Measurements from ENCODE around the gene OR10R2. TPM values are rescaled to one million over a fixed set of nuclear protein-coding genes. Genes with fewer than 3 reads are reported as not detected.
"Not testable (repeated sequence)": the region's sequence is repeated elsewhere in the genome, so short reads cannot be mapped to it uniquely, and the experiment has no call there.

The OR10R2 gene
- total RNA-seq (not detected in 2 replicates), polyA plus RNA-seq (not detected in 2 replicates)

- Histone ChIP-seq H3K79me2 (no peaks in the 10 kb centered on the region), H3K4me3 (no peak within 1 kb of the TSS), H3K4me2 (no peak within 1 kb of the TSS), H3K4me1 (ENCODE audit: insufficient read depth) (no peaks in the 10 kb centered on the region), H3K27ac (no peak within 1 kb of the TSS), H3K9me3 (ENCODE audit: low read depth) (no peaks in the 10 kb centered on the region), H2AFZ (no peak within 1 kb of the TSS), H3K27me3 (no peaks in the 10 kb centered on the region), H4K20me1 (ENCODE audit: insufficient read depth, poor library complexity, severe bottlenecking) (no peaks in the 10 kb centered on the region), H3K36me3 (replicated peaks; ENCODE audit: insufficient read depth, low read depth) (no peaks in the 10 kb centered on the region), H3K9me2 (replicated peaks; ENCODE audit: insufficient read depth) (no peaks in the 10 kb centered on the region)
- DNase-seq (ENCODE audit: low spot score) = no peak
- TF ChIP-seq EZH2phosphoT487 (IDR thresholded peaks at IDR 0.05; ENCODE audit: low read depth, severe bottlenecking, unreplicated experiment) (no peak), EZH2 (IDR thresholded peaks at IDR 0.05; ENCODE audit: borderline replicate concordance) (no peak), CTCF (IDR thresholded peaks at IDR 0.05; ENCODE audit: poor library complexity) (no peak)
Measured at GRCh38 chr1:158471920-158472319, at the start of gene OR10R2. Gene OR10R2, plus strand, starts transcription at chr1:158472220. Its CDS starts 106 bp downstream, at chr1:158472326.

- Histone ChIP-seq H3K9me2 (replicated peaks; ENCODE audit: insufficient read depth) (peaks cover 2% of the 10 kb centered on the region), H3K79me2 (no peaks in the 10 kb centered on the region), H3K4me1 (ENCODE audit: insufficient read depth) (no peaks in the 10 kb centered on the region), H3K4me2 (no peak overlapping the region), H3K4me3 (no peak overlapping the region), H3K27me3 (no peaks in the 10 kb centered on the region), H3K9me3 (ENCODE audit: low read depth) (no peaks in the 10 kb centered on the region), H2AFZ (no peak overlapping the region), H3K36me3 (replicated peaks; ENCODE audit: insufficient read depth, low read depth) (no peaks in the 10 kb centered on the region), H3K27ac (no peak overlapping the region), H4K20me1 (ENCODE audit: insufficient read depth, poor library complexity, severe bottlenecking) (no peaks in the 10 kb centered on the region)
- DNase-seq (ENCODE audit: low spot score) = no peak
- peak; percentile 5 for TF ChIP-seq CTCF (IDR thresholded peaks at IDR 0.05; ENCODE audit: poor library complexity)
- TF ChIP-seq EZH2 (IDR thresholded peaks at IDR 0.05; ENCODE audit: borderline replicate concordance) = no peak
- TF ChIP-seq EZH2phosphoT487 (IDR thresholded peaks at IDR 0.05; ENCODE audit: low read depth, severe bottlenecking, unreplicated experiment) = no peak
Measured at GRCh38 chr1:158425027-158425426, 47.0 kb upstream of the OR10R2 start.

GRCh38 chr1:158426137-158426536 lies 45.9 kb upstream of the OR10R2 start, which contains the start of gene OR10K2:
Gene OR10K2, minus strand, starts transcription at chr1:158426237. Its CDS starts 5,371 bp downstream, at chr1:158420866.
- no peak for DNase-seq (ENCODE audit: low spot score)
- Histone ChIP-seq H3K36me3 (replicated peaks; ENCODE audit: insufficient read depth, low read depth) (no peaks in the 10 kb centered on the region), H2AFZ (no peak within 1 kb of the TSS), H3K9me3 (ENCODE audit: low read depth) (no peaks in the 10 kb centered on the region), H3K4me3 (no peak within 1 kb of the TSS), H3K4me1 (ENCODE audit: insufficient read depth) (no peaks in the 10 kb centered on the region), H3K9me2 (replicated peaks; ENCODE audit: insufficient read depth) (peaks cover 2% of the 10 kb centered on the region), H3K4me2 (no peak within 1 kb of the TSS), H3K79me2 (no peaks in the 10 kb centered on the region), H3K27ac (no peak within 1 kb of the TSS), H3K27me3 (no peaks in the 10 kb centered on the region), H4K20me1 (ENCODE audit: insufficient read depth, poor library complexity, severe bottlenecking) (no peaks in the 10 kb centered on the region)
- no peak for TF ChIP-seq EZH2phosphoT487 (IDR thresholded peaks at IDR 0.05; ENCODE audit: low read depth, severe bottlenecking, unreplicated experiment)
- TF ChIP-seq CTCF (IDR thresholded peaks at IDR 0.05; ENCODE audit: poor library complexity) = no peak
- TF ChIP-seq EZH2 (IDR thresholded peaks at IDR 0.05; ENCODE audit: borderline replicate concordance) = no peak
- 78% methylated on average over 1 of the region's 1 CpG for WGBS (ENCODE audit: low lambda C conversion rate, missing lambda C conversion rate)

GRCh38 chr1:158430163-158430562 lies 41.9 kb upstream of the OR10R2 start:
- H3K36me3 ChIP-seq (replicated peaks; ENCODE audit: insufficient read depth, low read depth); H3K27me3 ChIP-seq; H4K20me1 ChIP-seq (ENCODE audit: insufficient read depth, poor library complexity, severe bottlenecking); H3K27ac ChIP-seq; H3K4me2 ChIP-seq; H3K79me2 ChIP-seq; H3K9me2 ChIP-seq (replicated peaks; ENCODE audit: insufficient read depth); H3K9me3 ChIP-seq (ENCODE audit: low read depth); DNase-seq (ENCODE audit: low spot score); H3K4me1 ChIP-seq (ENCODE audit: insufficient read depth); H3K4me3 ChIP-seq; H2AFZ ChIP-seq: not testable (repeated sequence)
- WGBS (ENCODE audit: low lambda C conversion rate, missing lambda C conversion rate) = 63% methylated on average over 3 of the region's 3 CpGs
